AG04449 (cell line): ENCODE data around the gene PDCD2.

ENCODE experiments used
- CTCF ChIA-PET: fragments of 350-600 bp; formaldehyde crosslinking; extraction: SDS; loops from one replicate; lab custom pipeline; 2021; ENCODE audit warnings: antibody characterized with exemption; lab: Yijun Ruan, JAX
- POLR2A ChIA-PET: fragments of 400-600, 350-600 bp; formaldehyde crosslinking; extraction: SDS; loops from one replicate; lab custom pipeline; 2020; ENCODE audit warnings: antibody characterized with exemption, inconsistent platforms; lab: Yijun Ruan, JAX
- DNase-seq: peaks from one replicate; pipeline ENCODE4 v3.0.0-alpha.2; 2010; ENCODE audit warnings: low read depth, low spot score
- H3K4me3 ChIP-seq: 2 replicates; pipeline ENCODE4 v1.5.1; 2011; ENCODE audit warnings: low read depth, mild to moderate bottlenecking, control low read depth, low read length
- CTCF ChIP-seq: IDR thresholded peaks from one replicate; pipeline ENCODE4 v1.5.1; 2011; ENCODE audit warnings: mild to moderate bottlenecking, moderate library complexity, low read length, control low read depth, inconsistent platforms; ENCODE audit not compliant: insufficient read depth; ENCODE audit errors: missing control alignments

The PDCD2 gene

GRCh38 chr6:170590725-170591124 is 6.3 kb upstream of the PDCD2 start:
- no peak overlapping the region for H3K4me3 ChIP-seq
- ChIA-PET POLR2A (no interaction called here), CTCF (no interaction called here)
- DNase-seq = no peak
- no peak for TF ChIP-seq CTCF

- ChIA-PET CTCF (interaction anchor here (1.2 kb wide), 1 partner anchor 795 kb away, joined by 3 read pairs; no protein-coding TSS in a partner anchor), POLR2A (interaction anchor here (0.9 to 1.7 kb wide), 3 partner anchors 10 to 834 kb away, joined by 4 to 11 read pairs (median 8); partner anchors contain the start of genes DYNLT2, ERMARD, PSMB1 and TBP)
- no peak for DNase-seq
- peak overlapping the region; percentile 94 for H3K4me3 ChIP-seq
- no peak for TF ChIP-seq CTCF
Measured at GRCh38 chr6:170584954-170585498, 589 bp upstream of the PDCD2 start.

- ChIA-PET POLR2A (interaction anchor here (0.7 to 1.7 kb wide), 5 partner anchors 8 to 965 kb away, joined by 3 to 11 read pairs (median 4); partner anchors contain the start of genes DYNLT2, ERMARD, PSMB1 and TBP), CTCF (interaction anchor here (0.6 to 1.5 kb wide), 9 partner anchors 9 to 794 kb away, joined by 3 to 10 read pairs (median 4); partner anchors contain the start of gene TBP)
- TF ChIP-seq CTCF = no peak
- no peak for DNase-seq
- peak overlapping the region; percentile 94 for H3K4me3 ChIP-seq
Measured at GRCh38 chr6:170583756-170584180, 669 bp downstream of the PDCD2 start.

- no peak for DNase-seq
- no peak for TF ChIP-seq CTCF
- ChIA-PET POLR2A (no interaction called here), CTCF (no interaction called here)
- no peak overlapping the region for H3K4me3 ChIP-seq
Measured at GRCh38 chr6:170578909-170579308, 5.5 kb downstream of the PDCD2 start.

- no peak overlapping the region for H3K4me3 ChIP-seq
- POLR2A ChIA-PET = interaction anchor here (1.4 kb wide), 1 partner anchor 9 kb away, joined by 8 read pairs; the partner anchor contains the start of gene PDCD2
- CTCF ChIA-PET = interaction anchor here (1.3 to 2.1 kb wide), 2 partner anchors 9 to 10 kb away, joined by 3 to 10 read pairs; no protein-coding TSS in a partner anchor
- TF ChIP-seq CTCF = peak; percentile 26
- no peak for DNase-seq
Measured at GRCh38 chr6:170575250-170575649, 9.2 kb downstream of the PDCD2 start.

- POLR2A ChIA-PET = no interaction called here
- TF ChIP-seq CTCF = no peak
- no peak for DNase-seq
- no peak overlapping the region for H3K4me3 ChIP-seq
- CTCF ChIA-PET = interaction anchor here (1.0 to 1.2 kb wide), 2 partner anchors 9 to 11 kb away, joined by 3 to 4 read pairs; no protein-coding TSS in a partner anchor
Measured at GRCh38 chr6:170572704-170573466, 11.6 kb downstream of the PDCD2 start.
